Measurements from ENCODE around the gene P4HA2. TPM values are rescaled to one million over a fixed set of nuclear protein-coding genes. Genes with fewer than 3 reads are reported as not detected.

P4HA2 gene
- polyA plus RNA-seq, 1 experiment, result 435 TPM

GRCh38 chr5:132205385-132206125, 22.1 kb downstream of the P4HA2 start:
- no peak overlapping the region for H3K4me3 ChIP-seq (ENCODE audit: low read depth, low read length)
- TF ChIP-seq CTCF (IDR thresholded peaks at IDR 0.05; ENCODE audit: insufficient read depth, low read depth, low read length), result no peak
- POLR2A ChIA-PET, result no interaction called here
- peaks cover 45% of the 10 kb centered on the region for H3K36me3 ChIP-seq (ENCODE audit: control insufficient read depth, insufficient read depth, low read length)
- no peak for DNase-seq (ENCODE audit: low read depth)
- CTCF ChIA-PET, result interaction anchor here (0.8 to 6.5 kb wide), 5 partner anchors 10 to 140 kb away, joined by 3 to 43 read pairs (median 4); partner anchors contain the start of gene P4HA2
- H3K27me3 ChIP-seq (ENCODE audit: control insufficient read depth, insufficient read depth, low read length), result no peaks in the 10 kb centered on the region

- Histone ChIP-seq H3K27me3 (ENCODE audit: control insufficient read depth, insufficient read depth, low read length) (no peaks in the 10 kb centered on the region), H3K4me3 (ENCODE audit: low read depth, low read length) (no peak overlapping the region), H3K36me3 (ENCODE audit: control insufficient read depth, insufficient read depth, low read length) (peaks cover 42% of the 10 kb centered on the region)
- no peak for TF ChIP-seq CTCF (IDR thresholded peaks at IDR 0.05; ENCODE audit: insufficient read depth, low read depth, low read length)
- CTCF ChIA-PET, result interaction anchor here (6.5 kb wide), 1 partner anchor 14 kb away, joined by 43 read pairs; no protein-coding TSS in a partner anchor
- no peak for DNase-seq (ENCODE audit: low read depth)
- POLR2A ChIA-PET, result no interaction called here
Measured at GRCh38 chr5:132204371-132205135, 23.1 kb downstream of the P4HA2 start.

DNA sequence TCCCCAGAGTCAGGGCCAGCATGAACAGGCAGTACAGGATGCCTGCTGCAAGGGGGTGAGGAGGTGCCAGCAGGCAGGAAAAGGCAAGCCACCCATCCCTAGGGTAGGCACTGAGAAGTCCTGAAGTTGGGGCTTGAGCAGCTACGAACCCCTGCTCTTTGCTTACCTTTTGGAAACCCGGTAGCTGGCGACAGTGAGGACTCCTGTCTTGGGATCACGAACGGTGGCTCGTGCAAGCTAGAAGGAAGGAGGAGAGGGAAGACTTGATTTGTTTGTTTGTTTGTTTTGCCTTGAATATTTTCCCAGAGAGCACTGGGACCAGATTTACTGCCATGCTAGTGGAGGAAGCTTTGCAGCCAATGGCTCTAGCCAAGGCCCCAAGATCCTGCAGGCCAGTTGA, 23.7 kb downstream of the P4HA2 start:
- no peak for TF ChIP-seq CTCF (IDR thresholded peaks at IDR 0.05; ENCODE audit: insufficient read depth, low read depth, low read length)
- ChIA-PET CTCF (interaction anchor here (0.9 to 6.5 kb wide), 3 partner anchors 13 to 36 kb away, joined by 3 to 43 read pairs (median 4); no protein-coding TSS in a partner anchor), POLR2A (no interaction called here)
- Histone ChIP-seq H3K36me3 (ENCODE audit: control insufficient read depth, insufficient read depth, low read length) (peaks cover 47% of the 10 kb centered on the region), H3K4me3 (ENCODE audit: low read depth, low read length) (no peak overlapping the region), H3K27me3 (ENCODE audit: control insufficient read depth, insufficient read depth, low read length) (no peaks in the 10 kb centered on the region)
- no peak for DNase-seq (ENCODE audit: low read depth)

- TF ChIP-seq CTCF (IDR thresholded peaks at IDR 0.05; ENCODE audit: insufficient read depth, low read depth, low read length), result no peak
- peaks cover 50% of the 10 kb centered on the region for H3K36me3 ChIP-seq (ENCODE audit: control insufficient read depth, insufficient read depth, low read length)
- ChIA-PET CTCF (interaction anchor here (0.6 to 6.5 kb wide), 4 partner anchors 13 to 349 kb away, joined by 3 to 43 read pairs (median 4); no protein-coding TSS in a partner anchor), POLR2A (no interaction called here)
- H3K27me3 ChIP-seq (ENCODE audit: control insufficient read depth, insufficient read depth, low read length), result no peaks in the 10 kb centered on the region
- H3K4me3 ChIP-seq (ENCODE audit: low read depth, low read length), result no peak overlapping the region
- no peak for DNase-seq (ENCODE audit: low read depth)
Measured at GRCh38 chr5:132203464-132203818, 24.2 kb downstream of the P4HA2 start.
